Kasumi-1 (cell line): ENCODE measurements around the gene ADSS1.

ENCODE experiments used
- DNase-seq, 2 experiments: peaks; one replicate each; lab custom pipeline; 2025; lab: John Stamatoyannopoulos, UW

The ADSS1 gene

GRCh38 chr14:104795781-104796686 is 72.0 kb downstream of the ADSS1 start:
- DNase-seq = no peak

GRCh38 chr14:104796687-104797081 is 72.7 kb downstream of the ADSS1 start:
- DNase-seq = no peak
